SU-DHL-6 (cell line): ENCODE data around the gene HSDL1.

ENCODE experiments used
- H2AFZ ChIP-seq: fragments of 200-600 bp; sonication (generic); 2 replicates; pipeline ENCODE4 v1.6.1; 2014; ENCODE audit warnings: low read depth, mild to moderate bottlenecking, moderate library complexity, mixed read lengths, antibody characterized with exemption, low read length; ENCODE audit not compliant: severe bottlenecking
- H3F3A ChIP-seq: fragments of 200-600 bp; shearing (Covaris generic); 2 replicates; pipeline ENCODE4 v1.6.0; 2016; ENCODE audit warnings: antibody characterized with exemption, mild to moderate bottlenecking; ENCODE audit not compliant: insufficient read depth
- H3K27ac ChIP-seq: fragments of 200-600 bp; sonication (generic); 2 replicates; pipeline ENCODE4 v1.5.1; 2016; ENCODE audit warnings: low read depth, mild to moderate bottlenecking, low read length, moderate library complexity, mixed read lengths
- H3K27me3 ChIP-seq: fragments of 200-600 bp; sonication (generic), shearing (Covaris generic); 2 replicates; pipeline ENCODE4 v1.6.0; 2014; ENCODE audit warnings: mild to moderate bottlenecking, low read length
- H3K36me3 ChIP-seq: fragments of 200-600 bp; sonication (generic); 2 replicates; pipeline ENCODE4 v1.6.1; 2014; ENCODE audit warnings: mild to moderate bottlenecking, low read length, mixed read lengths
- H3K4me2 ChIP-seq: fragments of 300-600, 200-600 bp; shearing (Covaris generic), sonication (generic); 2 replicates; pipeline ENCODE4 v1.6.0; 2014; ENCODE audit warnings: low read length, low read depth, mild to moderate bottlenecking; ENCODE audit not compliant: poor library complexity, severe bottlenecking
- H3K4me3 ChIP-seq: fragments of 200-600 bp; sonication (generic); 2 replicates; pipeline ENCODE4 v1.5.1; 2014; ENCODE audit warnings: antibody characterized with exemption, low read length, mild to moderate bottlenecking, mixed read lengths; ENCODE audit not compliant: insufficient read depth, poor library complexity, severe bottlenecking
- H3K79me2 ChIP-seq: fragments of 200-600 bp; sonication (generic); 2 replicates; pipeline ENCODE4 v1.6.1; 2014; ENCODE audit warnings: mild to moderate bottlenecking, low read length, moderate library complexity; ENCODE audit not compliant: insufficient read depth
- H3K9ac ChIP-seq: fragments of 200-600 bp; sonication (generic); 2 replicates; pipeline ENCODE4 v1.7.0; 2014; ENCODE audit warnings: mild to moderate bottlenecking, low read length
- H3K9me2 ChIP-seq: fragments of 200-600 bp; sonication (generic); replicated peaks from 2 replicates; pipeline ENCODE4 v1.6.1; 2014; ENCODE audit warnings: low read length; ENCODE audit not compliant: insufficient read depth
- H3K9me3 ChIP-seq: fragments of 200-600 bp; sonication (generic); 2 replicates; pipeline ENCODE4 v1.6.1; 2014; ENCODE audit warnings: low read length, mixed read lengths; ENCODE audit not compliant: insufficient read depth
- H4K20me1 ChIP-seq: fragments of 200-600 bp; sonication (generic); 2 replicates; pipeline ENCODE4 v1.6.1; 2014; ENCODE audit warnings: low read depth, mild to moderate bottlenecking, antibody characterized with exemption, low read length, moderate library complexity, mixed read lengths
- CTCF ChIP-seq: fragments of 200-600 bp; sonication (generic); IDR thresholded peaks from one replicate; pipeline ENCODE4 v1.5.1; 2017; ENCODE audit warnings: antibody characterized with exemption, mild to moderate bottlenecking, low read length, moderate library complexity; ENCODE audit not compliant: insufficient read depth, poor library complexity, severe bottlenecking
- EZH2phosphoT487 ChIP-seq: fragments of 200-600 bp; sonication (generic), shearing (Covaris generic); conservative IDR thresholded peaks from 2 replicates; pipeline ENCODE4 v1.6.1; 2018; ENCODE audit warnings: mild to moderate bottlenecking, antibody characterized with exemption, low read length, moderate library complexity, mixed read lengths

Gene HSDL1

GRCh38 chr16:84107921-84108320 lies 37.1 kb downstream of the HSDL1 start:
- Histone ChIP-seq H3K79me2 (peaks cover 100% of the 10 kb centered on the region), H4K20me1 (no peaks in the 10 kb centered on the region; the same call in 1 of the 2 replicates), H3K27ac (no peak overlapping the region)

GRCh38 chr16:84105948-84106740 lies 38.8 kb downstream of the HSDL1 start:
- Histone ChIP-seq H4K20me1 (no peaks in the 10 kb centered on the region; the same call in 1 of the 2 replicates), H3K4me2 (no peak overlapping the region), H3K9me3 (no peaks in the 10 kb centered on the region), H3F3A (0 out of 2 replicates have a peak, but pooled peaks cover 3% of the 10 kb centered on the region), H3K36me3 (no peaks in the 10 kb centered on the region), H3K27ac (no peak overlapping the region), H3K9ac (no peak overlapping the region), H3K27me3 (no peaks in the 10 kb centered on the region), H3K79me2 (peaks cover 98% of the 10 kb centered on the region), H3K4me3 (no peak overlapping the region), H3K9me2 (no peaks in the 10 kb centered on the region), H2AFZ (no peak overlapping the region)
- TF ChIP-seq EZH2phosphoT487 (no peak), CTCF (no peak)

More at GRCh38 chr16:84107921-84108320, 37.1 kb downstream of the HSDL1 start:
- H3K9me2 ChIP-seq = no peaks in the 10 kb centered on the region
- no peak overlapping the region for H2AFZ ChIP-seq
- TF ChIP-seq EZH2phosphoT487 = no peak
- no peak for TF ChIP-seq CTCF
- H3K9me3 ChIP-seq = no peaks in the 10 kb centered on the region
- no peaks in the 10 kb centered on the region for H3K36me3 ChIP-seq
- H3K9ac ChIP-seq = no peak overlapping the region
- no peaks in the 10 kb centered on the region for H3K27me3 ChIP-seq
- H3F3A ChIP-seq = no peaks in the 10 kb centered on the region
- H3K4me3 ChIP-seq = no peak overlapping the region
- no peak overlapping the region for H3K4me2 ChIP-seq

- no peaks in the 10 kb centered on the region for H3K27me3 ChIP-seq
- H2AFZ ChIP-seq = no peak overlapping the region
- H3K4me3 ChIP-seq = no peak overlapping the region
- H3K27ac ChIP-seq = no peak overlapping the region
- H4K20me1 ChIP-seq = no peaks in the 10 kb centered on the region; the same call in 1 of the 2 replicates
- no peak for TF ChIP-seq EZH2phosphoT487
- TF ChIP-seq CTCF = no peak
- no peaks in the 10 kb centered on the region for H3K9me2 ChIP-seq
- 0 out of 2 replicates have a peak, but pooled peaks cover 3% of the 10 kb centered on the region for H3F3A ChIP-seq
- peaks cover 90% of the 10 kb centered on the region for H3K79me2 ChIP-seq
- no peaks in the 10 kb centered on the region for H3K9me3 ChIP-seq
- no peak overlapping the region for H3K9ac ChIP-seq
- no peaks in the 10 kb centered on the region for H3K36me3 ChIP-seq
- H3K4me2 ChIP-seq = no peak overlapping the region
Observed at GRCh38 chr16:84105301-84105815, 39.6 kb downstream of the HSDL1 start.
